CD4-positive, alpha-beta T cell (primary cell): ENCODE results near the gene GCK. TPM values are rescaled to one million over a fixed set of nuclear protein-coding genes. Genes with fewer than 3 reads are reported as not detected.
"Not testable (repeated sequence)": the region's sequence is repeated elsewhere in the genome, so short reads cannot be mapped to it uniquely, and the experiment has no call there.

Experiments used
- ATAC-seq: fragments of 200-7000 bp; cut with Tn5 transposase; one replicate; pipeline ENCODE4 v1.10.0; 2022; ENCODE audit warnings: mild to moderate bottlenecking; ENCODE audit not compliant: poor library complexity
- CTCF ChIA-PET: fragments of 350-600 bp; sonication (Branson Sonifier 250); formaldehyde crosslinking; loops from one replicate; lab custom pipeline; 2021; ENCODE audit warnings: antibody characterized with exemption, inconsistent platforms; lab: Charles Lee
- POLR2A ChIA-PET: fragments of 350-600 bp; sonication (Branson Sonifier 250); formaldehyde crosslinking; loops from one replicate; lab custom pipeline; 2021; ENCODE audit warnings: antibody characterized with exemption, inconsistent platforms; lab: Charles Lee
- DNase-seq, 14 experiments: peaks; one replicate each; pipeline ENCODE4 v3.0.0-alpha.2; 2013 to 2020; ENCODE audit warnings: mixed read lengths in 2 of 14
- H3K27ac ChIP-seq, 2 donors: one replicate each; pipeline versions ENCODE4 v1.5.1 to v1.7.0; 2013; ENCODE audit warnings: low read length in 2 of 2, low read depth in 1 of 2, mild to moderate bottlenecking in 1 of 2
- H3K27me3 ChIP-seq, 2 experiments: 1 replicate in 1 of 2; 2 replicates in 1 of 2; pipeline versions ENCODE4 v1.6.1 to v1.7.0; 2013; ENCODE audit warnings: low read length in 2 of 2, control low read depth in 1 of 2, mild to moderate bottlenecking in 1 of 2, moderate library complexity in 1 of 2; ENCODE audit not compliant: insufficient read depth in 2 of 2, control insufficient read depth in 1 of 2
- H3K36me3 ChIP-seq: one replicate; pipeline ENCODE4 v1.6.1; 2013; ENCODE audit warnings: low read length, control low read depth; ENCODE audit not compliant: insufficient read depth
- H3K4me1 ChIP-seq: one replicate; pipeline ENCODE4 v1.6.1; 2013; ENCODE audit warnings: low read length, control low read depth; ENCODE audit not compliant: insufficient read depth
- H3K4me3 ChIP-seq: one replicate; pipeline ENCODE4 v1.5.1; 2013; ENCODE audit warnings: mild to moderate bottlenecking, low read length, moderate library complexity
- H3K9me3 ChIP-seq, 2 experiments: 1 replicate in 1 of 2; 2 replicates in 1 of 2; pipeline versions ENCODE4 v1.6.1 to v1.7.0; 2013; ENCODE audit warnings: low read length in 2 of 2, mild to moderate bottlenecking in 2 of 2, control low read depth in 1 of 2, moderate library complexity in 1 of 2; ENCODE audit not compliant: control insufficient read depth in 1 of 2, insufficient read depth in 1 of 2
- H3K27ac Mint-ChIP-seq: one replicate; pipeline ENCODE4 v1.8.0; 2020; ENCODE audit warnings: mixed read lengths
- H3K27me3 Mint-ChIP-seq: one replicate; pipeline ENCODE4 v1.8.0; 2021; ENCODE audit warnings: mixed read lengths
- H3K36me3 Mint-ChIP-seq: one replicate; pipeline ENCODE4 v1.8.0; 2021; ENCODE audit warnings: low read depth, mixed read lengths
- H3K4me1 Mint-ChIP-seq: one replicate; pipeline ENCODE4 v1.8.0; 2021; ENCODE audit warnings: low read depth, mixed read lengths
- H3K4me3 Mint-ChIP-seq: one replicate; pipeline ENCODE4 v1.8.0; 2020; ENCODE audit warnings: mild to moderate bottlenecking, mixed read lengths
- H3K9me3 Mint-ChIP-seq: one replicate; pipeline ENCODE4 v1.8.0; 2020; ENCODE audit warnings: mixed read lengths
- CTCF ChIP-seq: fragments of 200-600 bp; IDR thresholded peaks from one replicate; pipeline ENCODE4 v1.8.0; 2022; ENCODE audit warnings: antibody characterized with exemption, mild to moderate bottlenecking
- intact Hi-C, 2 experiments: fragments of 100-400 bp; cut with DNase I in 1 of 2; cut with micrococcal nuclease in 1 of 2; formaldehyde crosslinking; loops; one replicate each; pipeline versions ENCODE4 v1.15.1 to v1.9.0; 2023 to 2025; cut with DNase I, micrococcal nuclease
- total RNA-seq, 174 experiments: library from RNA in 2 of 174; stranded (reverse) in 2 of 174; gene quantifications; one replicate each; pipeline ENCODE4 v1.2.3 and lab custom pipeline; 2021 to 2026

GCK gene
- total RNA-seq, 2 experiments from 2014 or later, result 0.47 to 0.71 TPM

- ATAC-seq (no peak), DNase-seq (no peak)
- Mint-ChIP-seq H3K9me3 (no peaks in the 10 kb centered on the region), H3K27ac (no peak overlapping the region), H3K4me3 (no peak overlapping the region), H3K36me3 (peaks cover 5% of the 10 kb centered on the region), H3K27me3 (no peaks in the 10 kb centered on the region), H3K4me1 (peaks cover 8% of the 10 kb centered on the region)
- ChIA-PET CTCF (no interaction called here), POLR2A (interaction anchor here (0.6 kb wide), 1 partner anchor 20 kb away, joined by 3 read pairs; no protein-coding TSS in a partner anchor)
- Histone ChIP-seq H3K9me3 (no peaks in the 10 kb centered on the region), H3K4me3 (no peak overlapping the region), H3K27ac (no peak overlapping the region), H3K27me3 (no peaks in the 10 kb centered on the region), H3K4me1 (peaks cover 17% of the 10 kb centered on the region), H3K36me3 (no peaks in the 10 kb centered on the region)
- intact Hi-C loops, result loop anchor here in 1 of 2 experiments (10.0 kb wide), 2 partner anchors 252 to 358 kb away; no protein-coding TSS in a partner anchor
- TF ChIP-seq CTCF, result no peak
Measured at GRCh38 chr7:44127161-44127560, 62.1 kb downstream of the GCK start.

GRCh38 chr7:44126574-44126973 is 62.7 kb downstream of the GCK start:
- H3K4me1 ChIP-seq, result peaks cover 23% of the 10 kb centered on the region
- H3K27ac Mint-ChIP-seq, H3K27me3 ChIP-seq, POLR2A ChIA-PET, ATAC-seq, DNase-seq, H3K4me1 Mint-ChIP-seq, H3K4me3 ChIP-seq, H3K36me3 Mint-ChIP-seq, H3K9me3 Mint-ChIP-seq, H3K36me3 ChIP-seq, H3K27me3 Mint-ChIP-seq, H3K27ac ChIP-seq, CTCF ChIA-PET, H3K9me3 ChIP-seq: not testable (repeated sequence)
- intact Hi-C loops, result loop anchor here in 1 of 2 experiments (10.0 kb wide), 2 partner anchors 252 to 358 kb away; no protein-coding TSS in a partner anchor
- H3K4me3 Mint-ChIP-seq, result peak overlapping the region; percentile 74

GRCh38 chr7:44124822-44125202 is 64.4 kb downstream of the GCK start:
- ChIA-PET POLR2A (no interaction called here), CTCF (interaction anchor here (1.6 kb wide), 1 partner anchor 13 kb away, joined by 4 read pairs; no protein-coding TSS in a partner anchor)
- no peak for ATAC-seq

More at GRCh38 chr7:44124822-44125202, 64.4 kb downstream of the GCK start:
- Histone ChIP-seq H3K4me3 (no peak overlapping the region), H3K4me1 (peaks cover 26% of the 10 kb centered on the region), H3K27me3 (no peaks in the 10 kb centered on the region), H3K9me3 (no peaks in the 10 kb centered on the region), H3K27ac (no peak overlapping the region), H3K36me3 (peaks cover 22% of the 10 kb centered on the region)
- no peak for TF ChIP-seq CTCF
- no peak for DNase-seq
- intact Hi-C loops, result loop anchor here in 1 of 2 experiments (5.0 to 10.0 kb wide), 4 partner anchors 77 to 360 kb away; partner anchors contain the start of gene YKT6
- peak overlapping the region; percentile 29 for H3K27ac Mint-ChIP-seq
- peaks cover 17% of the 10 kb centered on the region for H3K4me1 Mint-ChIP-seq
- peaks cover 19% of the 10 kb centered on the region for H3K36me3 Mint-ChIP-seq
- peak overlapping the region; percentile 79 for H3K4me3 Mint-ChIP-seq
- no peaks in the 10 kb centered on the region for H3K27me3 Mint-ChIP-seq
- H3K9me3 Mint-ChIP-seq, result no peaks in the 10 kb centered on the region
